SH-SY5Y (cell line): ENCODE measurements around the gene GRWD1.

ENCODE experiments used
- GATA2 ChIP-seq: IDR thresholded peaks from 2 replicates; pipeline ENCODE4 v1.6.1; 2011; ENCODE audit warnings: mild to moderate bottlenecking, low read depth, low read length
- GATA3 ChIP-seq: IDR thresholded peaks from 2 replicates; pipeline ENCODE4 v1.6.1; 2011; ENCODE audit warnings: low read depth, mild to moderate bottlenecking, low read length, moderate library complexity

- TF ChIP-seq GATA2 (no peak), GATA3 (no peak)
Observed at GRCh38 chr19:48484931-48485612, 39.3 kb downstream of the GRWD1 start.
